GM18505 (cell line): ENCODE data around the gene PRPF6.

Experiments used
- ATAC-seq: cut with Tn5 transposase; IDR thresholded peaks from one replicate; pipeline ENCODE4 v1.9.1; 2021; ENCODE audit not compliant: unreplicated experiment
- POLR2A ChIP-seq: IDR thresholded peaks from 4 replicates; pipeline ENCODE4 v1.6.1; 2011; ENCODE audit warnings: borderline replicate concordance; ENCODE audit not compliant: insufficient read depth, insufficient read length; ENCODE audit errors: extremely low read depth

PRPF6 gene

GRCh38 chr20:64040231-64041039 lies 59.5 kb downstream of the PRPF6 start:
- no peak for TF ChIP-seq POLR2A

GRCh38 chr20:64041040-64041780 lies 60.3 kb downstream of the PRPF6 start:
- no peak for ATAC-seq
- no peak for TF ChIP-seq POLR2A

More at GRCh38 chr20:64040231-64041039, 59.5 kb downstream of the PRPF6 start:
- ATAC-seq: no peak

- no peak for ATAC-seq
- no peak for TF ChIP-seq POLR2A
Measured at GRCh38 chr20:64041781-64042053, 60.8 kb downstream of the PRPF6 start.

- ATAC-seq: no peak
- TF ChIP-seq POLR2A: peak; percentile 40
Measured at GRCh38 chr20:64042054-64042781, 61.3 kb downstream of the PRPF6 start.

- ATAC-seq: no peak
- TF ChIP-seq POLR2A: no peak
Measured at GRCh38 chr20:64043768-64044167, 62.8 kb downstream of the PRPF6 start.

GRCh38 chr20:64044484-64045247 lies 63.7 kb downstream of the PRPF6 start:
- no peak for TF ChIP-seq POLR2A
- ATAC-seq: no peak

- TF ChIP-seq POLR2A: no peak
Measured at GRCh38 chr20:64045346-64046011, 64.5 kb downstream of the PRPF6 start.

GRCh38 chr20:64047046-64047389 lies 66.1 kb downstream of the PRPF6 start:
- ATAC-seq: no peak

More at GRCh38 chr20:64045346-64046011, 64.5 kb downstream of the PRPF6 start:
- ATAC-seq: no peak

GRCh38 chr20:64047968-64048401 lies 67.1 kb downstream of the PRPF6 start:
- TF ChIP-seq POLR2A: no peak
- no peak for ATAC-seq

More at GRCh38 chr20:64047046-64047389, 66.1 kb downstream of the PRPF6 start:
- no peak for TF ChIP-seq POLR2A

- ATAC-seq: no peak
- TF ChIP-seq POLR2A: no peak
Measured at GRCh38 chr20:64048402-64049044, 67.6 kb downstream of the PRPF6 start.

- ATAC-seq: no peak
- TF ChIP-seq POLR2A: no peak
Measured at GRCh38 chr20:64049060-64049877, 68.3 kb downstream of the PRPF6 start, which contains the start of gene SOX18. TSS of gene SOX18 (minus strand) at chr20:64049639. CDS start at chr20:64049516, 123 bp downstream.
